HG03196 (cell line): Measurements from ENCODE around the gene PTPRJ.
"Not testable (repeated sequence)": the region's sequence is repeated elsewhere in the genome, so short reads cannot be mapped to it uniquely, and the experiment has no call there.

Experiments used
- ATAC-seq: cut with Tn5 transposase; IDR thresholded peaks from one replicate; pipeline ENCODE4 v1.9.1; 2021; ENCODE audit not compliant: unreplicated experiment

Gene PTPRJ

DNA sequence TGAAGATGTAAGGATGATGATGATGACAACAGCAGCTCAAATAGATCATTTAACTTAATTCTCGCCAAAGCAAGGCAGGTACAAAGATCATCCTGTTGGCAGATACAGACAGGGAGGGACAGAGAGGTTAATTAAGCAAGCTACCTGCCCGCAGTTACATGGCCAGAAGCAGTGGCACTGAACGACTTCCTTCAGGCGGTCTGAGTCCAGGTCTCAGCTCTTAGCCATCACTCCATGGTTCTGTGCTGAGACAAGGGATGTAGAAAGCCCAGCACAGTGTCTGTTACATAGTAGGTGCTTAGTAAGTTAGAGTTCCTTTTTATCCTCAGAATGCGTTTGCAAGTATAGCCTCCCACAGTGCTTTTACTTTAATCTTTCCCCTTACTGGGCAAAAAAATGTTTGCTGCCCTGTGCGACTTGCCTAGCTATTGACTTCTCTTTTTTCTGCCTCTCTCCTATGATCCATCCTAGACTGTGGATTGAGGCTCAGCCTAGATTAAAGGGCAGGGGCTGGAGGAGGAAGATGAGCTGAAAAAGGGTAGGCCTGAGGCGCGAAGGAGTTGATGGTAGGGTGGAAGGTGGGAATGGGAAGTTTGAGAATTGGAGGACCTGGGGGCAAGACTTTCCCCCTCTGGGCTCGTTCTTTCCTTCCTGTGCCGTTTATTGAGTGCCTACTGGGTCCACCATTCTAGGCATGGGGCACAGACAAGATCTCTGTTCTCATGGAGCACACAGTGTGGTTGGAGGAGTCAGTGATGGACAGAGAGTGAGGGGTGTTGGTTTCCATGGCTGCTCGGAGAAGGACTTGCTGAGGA is 128.1 kb downstream of the PTPRJ start:
- no peak for ATAC-seq

- ATAC-seq, result no peak
Measured at GRCh38 chr11:48109046-48109666, 128.8 kb downstream of the PTPRJ start.

DNA sequence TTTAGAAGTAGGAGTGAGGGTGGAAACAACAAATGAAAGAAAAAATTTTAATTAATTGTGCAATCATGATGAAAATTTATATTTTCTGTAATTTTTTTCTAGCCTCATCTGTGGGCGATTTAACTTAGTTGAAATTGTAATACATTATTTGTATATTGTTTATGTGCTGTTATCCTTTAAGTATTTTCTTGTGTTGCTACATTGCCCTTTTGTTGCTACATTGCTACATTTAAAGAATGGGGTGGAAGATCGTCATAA is 130.1 kb downstream of the PTPRJ start:
- ATAC-seq, result no peak

DNA sequence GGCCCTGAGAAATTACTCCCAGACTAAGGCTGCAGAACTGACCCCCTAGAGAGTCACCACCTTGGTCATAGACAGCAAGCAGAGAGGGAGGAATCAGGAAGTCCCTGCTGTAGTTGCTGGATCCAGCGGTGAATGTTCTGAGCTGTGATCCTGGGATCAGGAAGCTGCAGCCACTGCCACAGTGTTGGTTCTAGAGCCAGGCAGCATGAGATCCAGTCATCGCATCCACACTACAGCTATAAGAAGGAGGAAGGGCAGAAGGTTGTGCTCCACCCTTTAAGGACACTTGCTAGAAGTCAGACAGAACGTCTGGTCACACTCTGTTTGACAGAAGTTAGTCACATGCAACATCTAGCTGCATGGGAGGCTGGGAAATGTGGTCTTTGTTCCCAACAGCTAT is 131.5 kb downstream of the PTPRJ start:
- ATAC-seq, result no peak

- ATAC-seq, result no peak
Measured at GRCh38 chr11:48114740-48115139, 134.4 kb downstream of the PTPRJ start.

GRCh38 chr11:48116437-48117228 is 136.3 kb downstream of the PTPRJ start:
- ATAC-seq, result no peak

DNA sequence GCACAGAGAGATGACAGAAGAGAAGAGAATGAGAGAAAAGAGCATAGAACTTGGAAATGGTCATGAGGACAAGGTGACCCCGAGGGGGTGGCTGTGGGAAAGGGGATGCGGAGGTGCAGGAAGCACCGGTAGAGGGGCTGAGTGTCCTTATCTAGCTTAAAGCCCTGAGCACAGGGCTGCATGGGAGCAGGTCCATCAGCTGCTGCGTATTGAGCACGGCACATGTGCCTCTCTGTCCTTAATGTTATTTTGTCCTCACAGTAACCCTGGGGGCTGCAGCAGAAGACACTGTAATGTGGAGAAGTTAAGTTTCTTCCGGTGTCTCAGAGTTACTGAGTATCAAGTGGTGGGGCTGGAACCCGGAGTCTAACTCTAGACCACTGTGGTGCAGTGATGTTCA is 141.9 kb downstream of the PTPRJ start:
- ATAC-seq, result no peak

- ATAC-seq, result no peak
Measured at GRCh38 chr11:48122656-48123055, 142.3 kb downstream of the PTPRJ start.

GRCh38 chr11:48123254-48123875 is 143.0 kb downstream of the PTPRJ start:
- ATAC-seq, result no peak

DNA sequence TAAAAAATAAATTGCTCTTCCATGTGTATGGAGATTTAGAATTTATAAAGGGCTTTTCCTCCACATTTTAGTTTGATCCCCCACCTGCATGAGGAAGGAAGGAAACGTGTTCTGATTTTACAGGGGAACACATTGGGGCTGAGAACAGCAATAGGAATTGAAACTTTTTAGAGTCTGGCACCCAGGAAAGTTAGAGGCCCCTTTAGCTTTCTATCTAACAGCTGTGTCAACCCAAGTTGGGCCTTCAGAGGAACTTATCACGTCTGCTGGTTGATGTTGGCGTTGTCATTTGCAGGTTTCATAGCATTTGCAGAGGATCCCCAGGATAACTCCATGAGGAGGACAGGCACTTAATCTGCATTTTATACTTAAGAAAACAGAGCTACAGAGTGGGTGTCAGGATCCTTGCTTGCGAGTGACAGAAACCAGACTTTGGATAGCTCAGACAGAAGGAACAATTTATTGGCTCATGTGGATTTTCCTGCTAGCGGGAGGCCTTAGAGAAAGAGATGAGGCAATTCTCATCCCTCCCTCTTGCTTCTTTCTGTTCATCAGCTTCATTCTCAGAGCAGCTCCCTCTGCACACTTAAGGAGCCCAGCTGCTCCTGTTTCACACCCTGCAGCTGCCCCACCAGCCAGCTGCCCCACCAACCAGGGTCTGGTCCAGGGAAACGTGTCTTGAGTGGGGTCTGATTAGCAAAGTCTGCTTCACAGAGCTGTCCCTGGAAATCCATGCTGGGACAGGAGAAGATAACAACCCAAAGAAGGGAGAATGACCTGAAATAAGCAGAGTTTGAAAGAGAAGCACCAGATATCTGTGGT is 143.8 kb downstream of the PTPRJ start:
- ATAC-seq, result no peak

DNA sequence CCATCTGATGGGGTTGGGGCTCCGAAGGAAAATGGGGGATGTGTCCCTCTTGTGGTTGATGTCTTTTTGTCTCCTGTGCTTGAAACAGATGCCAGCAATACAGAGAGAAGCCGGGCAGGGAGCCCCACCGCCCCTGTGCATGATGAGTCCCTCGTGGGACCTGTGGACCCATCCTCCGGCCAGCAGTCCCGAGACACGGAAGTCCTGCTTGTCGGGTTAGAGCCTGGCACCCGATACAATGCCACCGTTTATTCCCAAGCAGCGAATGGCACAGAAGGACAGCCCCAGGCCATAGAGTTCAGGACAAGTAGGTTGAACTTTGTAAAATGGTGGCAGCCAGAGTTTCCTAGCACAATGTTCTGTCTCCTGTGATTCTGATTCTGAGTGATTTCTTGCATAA is 144.5 kb downstream of the PTPRJ start:
- ATAC-seq, result no peak

GRCh38 chr11:48125866-48126265 is 145.5 kb downstream of the PTPRJ start:
- ATAC-seq, result no peak

DNA sequence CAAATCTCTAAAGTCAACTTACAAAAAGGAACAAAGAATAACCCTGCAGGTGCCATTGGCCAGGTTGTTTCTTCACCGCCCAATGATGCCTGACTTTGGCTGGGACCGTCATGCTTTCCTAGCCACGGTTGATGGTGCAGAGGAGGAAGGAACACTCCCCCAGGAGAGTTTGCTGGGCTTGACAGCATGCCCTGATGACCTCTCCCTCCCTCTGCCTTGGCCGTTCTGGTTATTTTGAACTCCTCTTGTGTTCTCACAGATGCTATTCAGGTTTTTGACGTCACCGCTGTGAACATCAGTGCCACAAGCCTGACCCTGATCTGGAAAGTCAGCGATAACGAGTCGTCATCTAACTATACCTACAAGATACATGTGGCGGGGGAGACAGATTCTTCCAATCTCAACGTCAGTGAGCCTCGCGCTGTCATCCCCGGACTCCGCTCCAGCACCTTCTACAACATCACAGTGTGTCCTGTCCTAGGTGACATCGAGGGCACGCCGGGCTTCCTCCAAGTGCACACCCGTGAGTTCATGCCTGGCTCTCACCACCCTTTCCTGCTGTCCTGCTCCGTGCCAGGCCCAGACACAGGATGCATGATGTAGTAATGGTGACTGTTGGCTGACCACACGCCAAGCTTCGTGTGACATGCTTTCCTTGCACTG is 147.3 kb downstream of the PTPRJ start:
- ATAC-seq, result no peak

GRCh38 chr11:48129697-48130395 is 149.5 kb downstream of the PTPRJ start:
- ATAC-seq, result no peak

DNA sequence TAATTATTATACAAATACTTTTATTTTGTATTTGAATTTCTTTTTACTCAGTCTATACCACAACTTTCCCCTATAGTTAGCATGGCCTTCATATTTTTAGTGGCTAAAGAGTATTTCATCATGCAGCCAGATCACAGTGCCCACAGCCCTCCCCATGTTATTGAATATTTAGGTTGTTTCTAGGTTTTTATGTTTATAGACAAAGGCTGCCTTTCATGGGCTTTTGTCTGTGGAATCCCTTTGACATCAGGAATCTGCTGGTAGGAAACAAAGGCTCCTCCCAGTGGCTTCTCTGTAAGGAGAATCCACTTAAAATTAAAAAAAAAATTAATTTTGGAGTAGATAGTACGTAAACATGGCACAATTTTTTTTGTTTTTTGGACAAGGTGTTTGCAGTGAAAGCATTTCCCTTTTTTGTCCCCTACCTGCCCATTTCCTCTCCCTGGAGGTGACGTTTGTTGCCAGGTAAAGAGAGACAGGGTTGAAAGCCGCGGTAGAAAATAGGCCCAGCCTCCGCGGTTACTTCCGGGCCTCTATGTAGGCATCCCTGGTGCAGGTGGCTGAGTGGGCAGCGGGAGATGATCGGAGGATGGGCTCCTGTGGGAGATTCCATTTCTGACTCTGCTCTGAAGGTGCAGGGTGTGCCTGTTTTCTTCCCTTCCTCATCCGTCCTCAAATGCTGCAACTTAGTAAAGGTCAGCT is 154.0 kb downstream of the PTPRJ start:
- no peak for ATAC-seq

DNA sequence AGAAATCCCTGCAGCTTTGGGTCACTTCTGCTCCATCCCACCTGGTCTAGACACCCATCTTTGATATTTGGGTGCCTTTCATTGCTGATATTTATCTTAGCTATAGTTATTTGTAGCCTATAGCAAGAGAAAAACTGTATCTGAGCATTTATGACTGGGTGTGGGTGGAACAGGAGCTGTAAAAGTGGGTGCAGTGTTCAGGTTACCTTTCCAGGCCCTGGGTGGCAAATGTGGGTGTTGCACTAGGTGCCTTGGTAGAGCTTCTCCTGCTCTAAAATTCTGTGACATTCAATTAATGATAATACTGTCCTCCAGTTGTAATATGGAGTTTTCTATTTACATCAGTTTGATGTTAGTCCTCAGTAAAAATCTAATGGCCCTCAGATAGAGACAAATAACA is 157.9 kb downstream of the PTPRJ start:
- ATAC-seq, result no peak

DNA sequence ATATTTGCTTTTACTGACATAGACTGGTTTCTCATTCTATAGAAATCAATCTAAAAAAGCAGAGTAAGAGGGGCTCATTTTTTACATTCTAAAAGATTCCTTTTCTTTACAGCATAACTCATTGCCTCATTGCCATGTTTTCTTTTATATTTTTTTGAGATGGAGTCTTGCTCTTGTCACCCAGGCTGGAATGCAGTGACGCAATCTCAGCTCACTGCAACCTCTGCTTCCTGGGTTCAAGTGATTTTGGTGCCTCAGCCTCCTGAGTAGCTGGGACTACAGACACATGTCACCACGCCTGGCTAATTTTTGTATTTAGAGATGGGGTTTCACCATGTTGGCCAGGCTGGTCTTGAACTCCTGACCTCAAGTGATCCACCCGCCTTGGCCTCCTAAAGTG is 159.5 kb downstream of the PTPRJ start:
- ATAC-seq, result not testable (repeated sequence)

- ATAC-seq, result no peak
Measured at GRCh38 chr11:48141475-48142122, 161.2 kb downstream of the PTPRJ start.

DNA sequence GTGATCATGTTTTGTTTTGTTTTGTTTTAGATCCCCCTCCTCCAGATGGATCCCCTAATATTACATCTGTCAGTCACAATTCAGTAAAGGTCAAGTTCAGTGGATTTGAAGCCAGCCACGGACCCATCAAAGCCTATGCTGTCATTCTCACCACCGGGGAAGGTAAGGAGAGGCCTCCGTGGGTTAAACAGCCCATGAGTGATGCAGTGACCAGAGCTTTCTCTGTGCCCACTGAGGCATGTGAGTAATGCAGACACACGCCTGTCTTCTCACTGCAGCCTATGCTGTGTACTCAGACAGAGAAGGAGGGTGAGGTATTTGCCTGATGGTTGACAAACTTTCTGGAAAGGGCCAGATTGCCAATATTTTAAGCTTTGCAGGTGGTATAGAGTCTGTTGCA is 162.5 kb downstream of the PTPRJ start:
- ATAC-seq, result no peak
